GM12878 (cell line): ENCODE measurements around the gene TOP2A. TPM values are rescaled to one million over a fixed set of nuclear protein-coding genes. Genes with fewer than 3 reads are reported as not detected.

Source experiments
- ATAC-seq: fragments of 200-7000 bp; cut with Tn5 transposase; 3 replicates; pipeline ENCODE4 v1.9.1; 2020; ENCODE audit warnings: mild to moderate bottlenecking, moderate library complexity
- BruUV-seq: library from RNA; stranded (reverse); fragments of 400-500 nt; replicated peaks from 2 replicates; lab custom pipeline; 2021; lab: Mats Ljungman, UMichigan
- CTCF ChIA-PET: fragments of 300-600 bp; sonication (Branson Sonifier 250); formaldehyde crosslinking; extraction: SDS; loops from one replicate; lab custom pipeline; 2021; ENCODE audit warnings: inconsistent platforms; lab: Yijun Ruan, JAX
- POLR2A ChIA-PET: fragments of 350-600 bp; formaldehyde crosslinking; extraction: SDS; loops from one replicate; lab custom pipeline; 2021; ENCODE audit warnings: inconsistent platforms; lab: Charles Lee
- RAD21 ChIA-PET: fragments of 300-600 bp; sonication (Branson Sonifier 250); formaldehyde crosslinking; loops from one replicate; lab custom pipeline; 2023; ENCODE audit warnings: antibody characterized with exemption; ENCODE audit not compliant: unreplicated experiment; lab: Charles Lee
- SMC1A ChIA-PET: fragments of 300-600 bp; sonication (Branson Sonifier 250); formaldehyde crosslinking; loops from one replicate; lab custom pipeline; 2023; ENCODE audit not compliant: unreplicated experiment, uncharacterized antibody; lab: Charles Lee
- DNase-seq: peaks from one replicate; pipeline ENCODE4 v3.0.0-alpha.2; 2011; ENCODE audit warnings: low read depth, low spot score
- FAIRE-seq: peaks from 3 replicates; lab custom pipeline; 2011; peaks lifted over from hg19 to GRCh38; lab: Jason Lieb, UNC
- H2AFZ ChIP-seq: 2 replicates; pipeline ENCODE4 v1.6.0; 2011; ENCODE audit warnings: low read depth, low read length, control low read depth; ENCODE audit not compliant: control insufficient read depth
- H3K27ac ChIP-seq: 2 replicates; pipeline ENCODE4 v1.5.1; 2011; ENCODE audit warnings: control low read depth; ENCODE audit not compliant: control insufficient read depth, insufficient read depth
- H3K27me3 ChIP-seq, 2 experiments: replicated peaks in 1 of 2; 2 replicates each; pipeline versions ENCODE4 v1.6.0 to v1.6.1; 2011; ENCODE audit warnings: low read length in 1 of 2; ENCODE audit not compliant: control insufficient read depth in 2 of 2, insufficient read depth in 2 of 2
- H3K36me3 ChIP-seq, 2 experiments: 2 replicates each; pipeline ENCODE4 v1.5.1; 2011; ENCODE audit warnings: low read length in 1 of 2; ENCODE audit not compliant: control insufficient read depth in 2 of 2, insufficient read depth in 2 of 2
- H3K4me1 ChIP-seq: 2 replicates; pipeline ENCODE4 v1.6.1; 2011; ENCODE audit warnings: mild to moderate bottlenecking, low read length, moderate library complexity, mixed read lengths; ENCODE audit not compliant: control insufficient read depth, insufficient read depth
- H3K4me2 ChIP-seq: 2 replicates; pipeline ENCODE4 v1.6.0; 2011; ENCODE audit warnings: control low read depth; ENCODE audit not compliant: control insufficient read depth, insufficient read depth
- H3K4me3 ChIP-seq: fragments of 200-600 bp; sonication (generic); 2 replicates; pipeline ENCODE4 v1.5.1; 2016
- H3K79me2 ChIP-seq: 2 replicates; pipeline ENCODE4 v1.6.0; 2011; ENCODE audit warnings: low read length; ENCODE audit not compliant: control insufficient read depth, insufficient read depth
- H3K9ac ChIP-seq: 2 replicates; pipeline ENCODE4 v1.8.0; 2011; ENCODE audit warnings: low read length, control low read depth, mixed read lengths; ENCODE audit not compliant: control insufficient read depth, insufficient read depth
- H3K9me3 ChIP-seq: replicated peaks from 3 replicates; pipeline ENCODE4 v1.5.1; 2011; ENCODE audit warnings: mild to moderate bottlenecking, low read length; ENCODE audit not compliant: control insufficient read depth, insufficient read depth
- H4K20me1 ChIP-seq: 2 replicates; pipeline ENCODE4 v1.6.0; 2011; ENCODE audit not compliant: control insufficient read depth, insufficient read depth
- EED ChIP-seq: sonication (generic); IDR thresholded peaks from 2 replicates; pipeline ENCODE4 v1.6.1; 2016; ENCODE audit warnings: antibody characterized with exemption, low read depth
- FOXM1 ChIP-seq: IDR thresholded peaks from 2 replicates; pipeline ENCODE4 v1.6.1; 2012; ENCODE audit warnings: low read depth, mild to moderate bottlenecking, inconsistent platforms, low read length, moderate library complexity
- HCFC1 ChIP-seq: fragments of 150-350 bp; IDR thresholded peaks from 2 replicates; pipeline ENCODE4 v1.6.1; 2014; ENCODE audit warnings: low read length
- IRF5 ChIP-seq: fragments of 450-650 bp; IDR thresholded peaks from 2 replicates; pipeline ENCODE4 v1.6.1; 2017; ENCODE audit warnings: borderline replicate concordance
- PRDM15 ChIP-seq: fragments of 450-650 bp; formaldehyde crosslinking; IDR thresholded peaks from 2 replicates; pipeline ENCODE4 v1.4.0; 2020; ENCODE audit warnings: mild to moderate bottlenecking, moderate library complexity
- RCOR1 ChIP-seq: conservative IDR thresholded peaks from 2 replicates; pipeline ENCODE4 v1.6.1; 2012; ENCODE audit warnings: low read depth, low read length, improper control_type of control experiment
- SMAD5 ChIP-seq: IDR thresholded peaks from 2 replicates; pipeline ENCODE4 v1.6.1; 2016; ENCODE audit warnings: antibody characterized with exemption, low read depth
- TBL1XR1 ChIP-seq: IDR thresholded peaks from 2 replicates; pipeline ENCODE4 v1.6.1; 2012; ENCODE audit warnings: low read depth, low read length, improper control_type of control experiment
- USF2 ChIP-seq: IDR thresholded peaks from 2 replicates; pipeline ENCODE4 v1.6.1; 2011; ENCODE audit warnings: low read depth, low read length, improper control_type of control experiment, borderline replicate concordance
- YBX1 ChIP-seq: fragments of 450-650 bp; IDR thresholded peaks from 2 replicates; pipeline ENCODE4 v1.6.1; 2016; ENCODE audit warnings: antibody characterized with exemption
- WGBS: methylation state at CpG from one replicate; pipeline ENCODE4 v1.1.6; 2016; ENCODE audit warnings: low lambda C conversion rate; ENCODE audit not compliant: insufficient replicate concordance, insufficient coverage; ENCODE audit errors: missing lambda C conversion rate; 5-methylcytosine and 5-hydroxymethylcytosine counted together
- in situ Hi-C: fragments of 300-500 bp; cut with MboI; formaldehyde crosslinking; loops from 9 replicates; pipeline ENCODE4 v1.14.3; 2018; ENCODE audit warnings: mixed read lengths
- intact Hi-C: fragments of 100-400 bp; cut with micrococcal nuclease; formaldehyde crosslinking; loops from one replicate; pipeline ENCODE4 v1.14.2; 2022; ENCODE audit not compliant: unreplicated experiment
- polyA plus RNA-seq, 11 experiments: library from polyadenylated mRNA; depleted of rRNA in 4 of 11; unstranded in 6 of 11; stranded (reverse) in 5 of 11; fragments of >200 nt; fragmentation: Nextera tagmentation in 4 of 11; fragmentation: Illumina TruSeq in 1 of 11; extraction: Ambion mirVana in 4 of 11; extraction: Trizol in 1 of 11; gene quantifications; 1 replicate in 1 of 11; 2 replicates in 10 of 11; pipeline versions ENCODE4 v1.2.1 to v1.2.3, GENCODE V29; 2011 to 2016; ENCODE audit warnings: inconsistent platforms in 2 of 11, missing spikeins in 2 of 11, low read depth in 1 of 11
- total RNA-seq, 4 experiments: library from RNA; depleted of rRNA in 3 of 4; stranded (reverse); fragments of >200 nt in 3 of 4; fragmentation: Illumina TruSeq in 1 of 4; extraction: Trizol in 1 of 4; gene quantifications; 2 replicates each; pipeline versions ENCODE4 v1.2.1 to v1.2.3, GENCODE V29; 2013 to 2021

Gene TOP2A
- total and polyA plus RNA-seq, 10 of the 15 experiments (the other 5 are each of a cell fraction or from before 2014, with no cell fraction given), result 117 to 275 (median 232) TPM

GRCh38 chr17:40361063-40361924 is 56.4 kb downstream of the TOP2A start:
- no peaks in the 10 kb centered on the region for H3K79me2 ChIP-seq
- FAIRE-seq (no peak), ATAC-seq (no peak), DNase-seq (no peak)
- intact Hi-C loops, result loop anchor here (5.0 kb wide), 2 partner anchors 81 to 186 kb away; partner anchors contain the start of gene IGFBP4
- no TSS peak for BruUV-seq
- CTCF ChIA-PET, result interaction anchor here (0.6 to 5.9 kb wide), 14 partner anchors 15 to 285 kb away, joined by 3 to 75 read pairs (median 4); partner anchors contain the start of gene TOP2A
- H3K4me3 ChIP-seq, result no peak overlapping the region
- H3K4me2 ChIP-seq, result no peak overlapping the region
- no peaks in the 10 kb centered on the region for H4K20me1 ChIP-seq
- RAD21 ChIA-PET, result interaction anchor here (0.8 to 3.5 kb wide), 5 partner anchors 9 to 174 kb away, joined by 3 to 29 read pairs (median 3); no protein-coding TSS in a partner anchor
- H3K27me3 ChIP-seq, result peaks cover 0 to 2% of the 10 kb centered on the region in 2 experiments; a peak in 1 of 4 replicates
- TF ChIP-seq IRF5, result no peak
- no peak for TF ChIP-seq RCOR1
- TF ChIP-seq PRDM15 (CRISPR knock-in tag), result no peak
- TF ChIP-seq USF2, result no peak
- no peak for TF ChIP-seq FOXM1
- no peak for TF ChIP-seq EED
- no peak for TF ChIP-seq TBL1XR1
- TF ChIP-seq HCFC1, result no peak
- TF ChIP-seq SMAD5, result no peak
- no peak for TF ChIP-seq YBX1
- no peak overlapping the region for H2AFZ ChIP-seq
- H3K4me1 ChIP-seq, result no peaks in the 10 kb centered on the region; the same call in none of the 2 replicates
- SMC1A ChIA-PET, result interaction anchor here (0.8 to 4.9 kb wide), 3 partner anchors 58 to 173 kb away, joined by 3 to 38 read pairs (median 3); no protein-coding TSS in a partner anchor
- no peak overlapping the region for H3K9ac ChIP-seq
- POLR2A ChIA-PET, result interaction anchor here (2.2 to 2.3 kb wide), 2 partner anchors 53 to 170 kb away, joined by 5 read pairs; no protein-coding TSS in a partner anchor
- no peaks in the 10 kb centered on the region; the same call in 2 of the 3 replicates for H3K9me3 ChIP-seq
- 58% methylated on average over 24 of the region's 32 CpGs for WGBS
- in situ Hi-C loops, result no loop called here
- peaks cover 0 to 2% of the 10 kb centered on the region in 2 experiments; a peak in 1 of 4 replicates for H3K36me3 ChIP-seq
- H3K27ac ChIP-seq, result no peak overlapping the region
